NCI-H187 (cell line): ENCODE measurements around the gene LEF1.
"Not testable (repeated sequence)": the region's sequence is repeated elsewhere in the genome, so short reads cannot be mapped to it uniquely, and the experiment has no call there.

Experiments used
- DNase-seq, 2 experiments: peaks; one replicate each; lab custom pipeline; 2025; lab: John Stamatoyannopoulos, UW

LEF1 gene

GRCh38 chr4:108031427-108032083 lies 137.2 kb downstream of the LEF1 start:
- no peak for DNase-seq

- DNase-seq: no peak
Observed at GRCh38 chr4:108030332-108030731, 138.4 kb downstream of the LEF1 start.

GRCh38 chr4:108029731-108030130 lies 139.0 kb downstream of the LEF1 start:
- no peak for DNase-seq

GRCh38 chr4:108029016-108029720 lies 139.6 kb downstream of the LEF1 start:
- DNase-seq: no peak

GRCh38 chr4:108024878-108025165 lies 143.9 kb downstream of the LEF1 start:
- no peak for DNase-seq

GRCh38 chr4:108024085-108024877 lies 144.5 kb downstream of the LEF1 start:
- no peak for DNase-seq

- no peak for DNase-seq
Observed at GRCh38 chr4:108018884-108019187, 149.9 kb downstream of the LEF1 start.

GRCh38 chr4:108018040-108018883 lies 150.5 kb downstream of the LEF1 start:
- peak; percentile 27 for DNase-seq

GRCh38 chr4:108013955-108014354 lies 154.8 kb downstream of the LEF1 start:
- no peak for DNase-seq

- no peak for DNase-seq
Observed at GRCh38 chr4:108013327-108013726, 155.4 kb downstream of the LEF1 start.

- DNase-seq: not testable (repeated sequence)
Observed at GRCh38 chr4:108012382-108012781, 156.3 kb downstream of the LEF1 start.

GRCh38 chr4:108010167-108010566 lies 158.6 kb downstream of the LEF1 start:
- no peak for DNase-seq

GRCh38 chr4:108008721-108009120 lies 160.0 kb downstream of the LEF1 start:
- DNase-seq: no peak

GRCh38 chr4:108007984-108008383 lies 160.7 kb downstream of the LEF1 start:
- no peak for DNase-seq

GRCh38 chr4:108006361-108006760 lies 162.4 kb downstream of the LEF1 start:
- no peak for DNase-seq

- no peak for DNase-seq
Observed at GRCh38 chr4:108005807-108006206, 162.9 kb downstream of the LEF1 start.

- no peak for DNase-seq
Observed at GRCh38 chr4:108004646-108005045, 164.1 kb downstream of the LEF1 start.

- no peak for DNase-seq
Observed at GRCh38 chr4:108003982-108004515, 164.7 kb downstream of the LEF1 start.

GRCh38 chr4:108001540-108002135 lies 167.1 kb downstream of the LEF1 start:
- DNase-seq: no peak

- DNase-seq: no peak
Observed at GRCh38 chr4:107999932-108000539, 168.7 kb downstream of the LEF1 start.

- DNase-seq: no peak
Observed at GRCh38 chr4:107997794-107998193, 170.9 kb downstream of the LEF1 start.
